Mucosa of rectum (tissue), 2 donors: ENCODE data around the gene SHC2.
"Not testable (repeated sequence)": the region's sequence is repeated elsewhere in the genome, so short reads cannot be mapped to it uniquely, and the experiment has no call there.

Experiments
- H3K27ac ChIP-seq, 2 donors: one replicate each; pipeline ENCODE4 v1.7.0; 2013; ENCODE audit warnings: inconsistent platforms in 2 of 2, low read depth in 2 of 2, low read length in 2 of 2
- H3K27me3 ChIP-seq, 2 donors: one replicate each; pipeline ENCODE4 v1.7.0; 2013; ENCODE audit warnings: low read length in 2 of 2; ENCODE audit not compliant: control insufficient read depth in 2 of 2, insufficient read depth in 2 of 2
- H3K36me3 ChIP-seq, 2 donors: one replicate each; pipeline ENCODE4 v1.7.0; 2013; ENCODE audit warnings: low read length in 2 of 2; ENCODE audit not compliant: control insufficient read depth in 2 of 2, insufficient read depth in 2 of 2
- H3K4me1 ChIP-seq, 2 donors: one replicate each; pipeline ENCODE4 v1.7.0; 2013; ENCODE audit warnings: low read length in 2 of 2, mild to moderate bottlenecking in 1 of 2; ENCODE audit not compliant: control insufficient read depth in 2 of 2, insufficient read depth in 2 of 2
- H3K4me3 ChIP-seq, 2 donors: one replicate each; pipeline ENCODE4 v1.7.0; 2013; ENCODE audit warnings: low read length in 2 of 2
- H3K9ac ChIP-seq, 2 donors: one replicate each; pipeline ENCODE4 v1.7.0; 2013; ENCODE audit warnings: low read length in 2 of 2, low read depth in 1 of 2, mild to moderate bottlenecking in 1 of 2
- H3K9me3 ChIP-seq, 2 donors: one replicate each; pipeline ENCODE4 v1.7.0; 2013; ENCODE audit warnings: low read length in 2 of 2; ENCODE audit not compliant: control insufficient read depth in 2 of 2
- donor health status: healthy.
- donor health status: Normal muscosa, but diverticular disease.

SHC2 gene

DNA sequence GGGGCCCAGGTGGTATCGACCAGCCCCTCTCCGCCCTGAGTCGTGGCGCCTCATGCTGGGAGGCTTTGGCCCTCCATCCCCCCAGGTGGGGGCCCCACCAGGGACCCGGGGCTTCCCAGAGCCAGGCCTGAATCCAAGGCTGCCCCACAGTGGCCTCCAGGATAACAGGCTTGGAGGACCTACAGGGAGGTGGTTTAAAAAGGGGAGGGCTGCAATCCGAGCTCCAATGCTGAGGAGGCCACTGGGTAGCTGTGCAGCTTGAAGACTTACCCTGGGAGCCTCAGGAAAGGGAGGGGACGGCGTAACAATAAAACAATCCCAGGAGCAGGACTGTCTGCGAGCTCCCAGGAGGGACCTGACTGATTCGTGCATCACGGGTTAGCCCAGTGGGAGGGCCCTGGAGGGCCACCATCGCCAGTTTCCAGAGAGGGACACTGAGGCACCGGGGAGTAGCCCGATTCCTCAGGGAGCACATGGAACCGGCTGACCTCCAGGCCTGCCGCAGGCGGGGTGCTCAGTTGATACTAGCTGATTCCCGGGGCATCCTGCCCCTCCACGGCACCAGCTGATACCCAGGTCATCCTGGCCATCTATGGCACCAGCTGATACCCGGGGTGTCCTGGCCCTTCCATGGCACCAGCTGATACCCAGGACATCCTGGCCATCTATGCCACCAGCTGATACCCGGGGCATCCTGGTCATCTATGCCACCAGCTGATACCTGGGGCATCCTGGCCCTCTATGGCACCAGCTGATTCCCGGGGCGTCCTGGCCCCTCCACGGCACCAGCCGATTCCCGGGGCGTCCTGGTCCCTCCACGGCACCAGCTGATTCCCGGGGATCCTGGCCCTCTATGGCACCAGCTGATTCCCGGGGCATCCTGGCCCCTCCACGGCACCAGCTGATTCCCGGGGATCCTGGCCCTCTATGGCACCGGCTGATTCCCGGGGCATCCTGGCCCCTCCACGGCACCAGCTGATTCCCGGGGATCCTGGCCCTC is 48.2 kb downstream of the SHC2 start:
- H3K27ac ChIP-seq = no peak overlapping the region
- no peak overlapping the region for H3K9ac ChIP-seq
- H3K4me3 ChIP-seq = no peak overlapping the region
- peaks cover 0 to 4% of the 10 kb centered on the region in 2 donors for H3K4me1 ChIP-seq
- peaks cover 10 to 23% of the 10 kb centered on the region in 2 donors for H3K27me3 ChIP-seq
- no peaks in the 10 kb centered on the region for H3K9me3 ChIP-seq
- no peaks in the 10 kb centered on the region for H3K36me3 ChIP-seq

GRCh38 chr19:411723-412355 is 49.0 kb downstream of the SHC2 start:
- Histone ChIP-seq H3K27me3 (peaks cover 10 to 23% of the 10 kb centered on the region in 2 donors), H3K4me3 (no peak overlapping the region), H3K9me3 (no peaks in the 10 kb centered on the region), H3K4me1 (peaks cover 0 to 4% of the 10 kb centered on the region in 2 donors), H3K9ac (no peak overlapping the region), H3K36me3 (no peaks in the 10 kb centered on the region), H3K27ac (no peak overlapping the region)

DNA sequence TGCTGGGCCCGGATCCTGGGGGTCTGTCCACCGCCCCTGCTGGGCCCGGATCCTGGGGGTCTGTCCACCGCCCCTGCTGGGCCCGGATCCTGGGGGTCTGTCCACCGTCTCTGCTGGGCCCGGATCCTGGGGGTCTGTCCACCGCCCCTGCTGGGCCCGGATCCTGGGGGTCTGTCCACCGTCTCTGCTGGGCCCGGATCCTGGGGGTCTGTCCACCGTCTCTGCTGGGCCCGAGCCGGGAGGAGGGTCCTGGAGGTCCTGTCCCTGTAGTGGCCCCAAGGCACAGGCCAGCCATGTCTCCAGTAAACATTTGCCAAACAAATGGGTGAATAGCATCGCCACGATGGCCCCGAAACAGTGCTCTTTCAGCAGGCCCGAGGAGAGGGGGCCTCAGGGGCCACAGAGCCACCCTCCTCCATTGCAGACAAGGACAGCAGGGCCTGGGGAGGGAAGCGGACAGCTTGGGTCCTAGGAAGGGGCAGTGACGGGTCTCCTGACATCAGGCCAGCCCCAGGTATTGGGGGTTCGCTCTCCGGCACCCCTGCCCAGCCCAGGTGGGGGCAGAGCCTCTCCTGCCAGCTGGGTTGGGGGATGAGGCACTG is 49.6 kb downstream of the SHC2 start:
- H3K27me3 ChIP-seq = peaks cover 11 to 27% of the 10 kb centered on the region in 2 donors
- not testable (repeated sequence) for H3K9me3 ChIP-seq, H3K4me3 ChIP-seq, H3K4me1 ChIP-seq, H3K9ac ChIP-seq, H3K27ac ChIP-seq, H3K36me3 ChIP-seq

GRCh38 chr19:410243-410781 is 50.5 kb downstream of the SHC2 start:
- H3K27me3 ChIP-seq = peaks cover 13 to 33% of the 10 kb centered on the region in 2 donors
- H3K4me1 ChIP-seq = peaks cover 0 to 11% of the 10 kb centered on the region in 2 donors
- H3K36me3 ChIP-seq = no peaks in the 10 kb centered on the region
- H3K4me3 ChIP-seq = no peak overlapping the region
- H3K27ac ChIP-seq = no peak overlapping the region
- H3K9me3 ChIP-seq = no peaks in the 10 kb centered on the region
- H3K9ac ChIP-seq = no peak overlapping the region

- no peaks in the 10 kb centered on the region for H3K9me3 ChIP-seq
- H3K27ac ChIP-seq = no peak overlapping the region
- H3K9ac ChIP-seq = no peak overlapping the region
- peaks cover 2 to 11% of the 10 kb centered on the region in 2 donors for H3K4me1 ChIP-seq
- peak overlapping the region; percentile 10 to 44 for H3K4me3 ChIP-seq
- H3K36me3 ChIP-seq = no peaks in the 10 kb centered on the region
- peaks cover 13 to 33% of the 10 kb centered on the region in 2 donors for H3K27me3 ChIP-seq
Measured at GRCh38 chr19:409516-410242, 51.2 kb downstream of the SHC2 start.

DNA sequence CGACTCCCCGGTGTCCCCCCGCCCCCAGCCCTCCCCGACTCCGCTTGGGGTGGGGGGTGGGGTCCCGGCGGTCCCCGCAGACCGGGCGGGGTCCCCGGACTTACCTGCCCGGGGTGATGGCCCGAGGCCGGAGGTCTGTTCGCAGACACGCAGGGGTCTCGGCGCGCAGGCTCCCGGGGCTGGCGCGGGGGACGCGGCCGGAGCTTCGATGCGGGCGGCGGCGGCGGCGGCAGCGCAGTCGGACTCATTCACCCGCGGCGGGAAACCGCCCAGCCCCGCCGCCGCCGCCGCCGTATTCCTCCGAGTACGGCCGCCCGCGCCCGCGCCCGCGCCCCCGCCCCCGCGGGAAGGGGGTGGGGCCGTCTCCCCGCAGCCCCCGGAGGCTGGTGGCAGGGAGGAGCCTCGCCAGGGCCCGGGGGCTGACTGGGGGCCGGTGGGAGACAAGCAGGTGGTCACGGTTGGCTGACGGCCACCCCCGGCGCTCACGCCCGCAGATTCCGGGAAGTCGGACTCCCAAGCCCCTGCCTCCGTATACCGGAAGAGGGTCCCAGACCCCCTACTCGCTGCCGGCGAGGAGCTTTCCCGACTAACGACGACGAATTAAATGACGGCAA is 51.8 kb downstream of the SHC2 start, which contains the start of gene C2CD4C:
Gene C2CD4C, minus strand, starts transcription at position 246 of the 614 bp plus-strand sequence. CDS start 786 bp downstream, outside the sequence.
- Histone ChIP-seq H3K27me3 (peaks cover 13 to 33% of the 10 kb centered on the region in 2 donors), H3K4me3 (peak within 1 kb of the TSS; percentile 10 to 44), H3K4me1 (peaks cover 2 to 11% of the 10 kb centered on the region in 2 donors)

DNA sequence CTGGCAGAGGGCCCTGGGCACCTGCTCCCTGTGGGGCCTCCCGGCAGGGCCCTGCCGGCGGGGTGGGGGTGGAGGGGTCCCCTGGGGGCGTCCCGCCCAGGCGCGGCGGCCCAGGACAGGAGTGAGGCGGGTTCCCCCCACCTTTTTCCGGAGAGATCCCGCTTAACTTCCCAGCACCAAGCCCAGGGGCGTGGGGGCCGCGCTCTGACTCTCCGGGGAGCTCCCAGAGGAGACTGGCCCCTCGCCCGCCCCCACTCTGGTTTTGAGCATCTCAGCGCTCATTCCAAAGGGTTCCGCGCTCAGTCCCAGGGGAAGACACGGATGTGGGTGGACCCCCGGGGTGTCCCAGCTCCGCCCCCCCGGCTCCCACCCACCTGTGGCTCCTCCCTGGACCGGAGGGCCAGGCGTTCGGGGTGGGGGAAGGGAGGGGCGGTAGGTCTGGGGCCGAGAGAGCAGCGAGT is 52.4 kb downstream of the SHC2 start:
- Histone ChIP-seq H3K36me3 (no peaks in the 10 kb centered on the region), H3K9me3 (no peaks in the 10 kb centered on the region), H3K27me3 (peaks cover 15 to 32% of the 10 kb centered on the region in 2 donors), H3K4me3 (no peak overlapping the region), H3K9ac (no peak overlapping the region), H3K4me1 (peaks cover 2 to 11% of the 10 kb centered on the region in 2 donors), H3K27ac (no peak overlapping the region)

More for the DNA sequence above, 51.8 kb downstream of the SHC2 start, which contains the start of gene C2CD4C:
- H3K9ac ChIP-seq = no peak within 1 kb of the TSS
- H3K36me3 ChIP-seq = no peaks in the 10 kb centered on the region
- no peak within 1 kb of the TSS for H3K27ac ChIP-seq
- no peaks in the 10 kb centered on the region for H3K9me3 ChIP-seq

DNA sequence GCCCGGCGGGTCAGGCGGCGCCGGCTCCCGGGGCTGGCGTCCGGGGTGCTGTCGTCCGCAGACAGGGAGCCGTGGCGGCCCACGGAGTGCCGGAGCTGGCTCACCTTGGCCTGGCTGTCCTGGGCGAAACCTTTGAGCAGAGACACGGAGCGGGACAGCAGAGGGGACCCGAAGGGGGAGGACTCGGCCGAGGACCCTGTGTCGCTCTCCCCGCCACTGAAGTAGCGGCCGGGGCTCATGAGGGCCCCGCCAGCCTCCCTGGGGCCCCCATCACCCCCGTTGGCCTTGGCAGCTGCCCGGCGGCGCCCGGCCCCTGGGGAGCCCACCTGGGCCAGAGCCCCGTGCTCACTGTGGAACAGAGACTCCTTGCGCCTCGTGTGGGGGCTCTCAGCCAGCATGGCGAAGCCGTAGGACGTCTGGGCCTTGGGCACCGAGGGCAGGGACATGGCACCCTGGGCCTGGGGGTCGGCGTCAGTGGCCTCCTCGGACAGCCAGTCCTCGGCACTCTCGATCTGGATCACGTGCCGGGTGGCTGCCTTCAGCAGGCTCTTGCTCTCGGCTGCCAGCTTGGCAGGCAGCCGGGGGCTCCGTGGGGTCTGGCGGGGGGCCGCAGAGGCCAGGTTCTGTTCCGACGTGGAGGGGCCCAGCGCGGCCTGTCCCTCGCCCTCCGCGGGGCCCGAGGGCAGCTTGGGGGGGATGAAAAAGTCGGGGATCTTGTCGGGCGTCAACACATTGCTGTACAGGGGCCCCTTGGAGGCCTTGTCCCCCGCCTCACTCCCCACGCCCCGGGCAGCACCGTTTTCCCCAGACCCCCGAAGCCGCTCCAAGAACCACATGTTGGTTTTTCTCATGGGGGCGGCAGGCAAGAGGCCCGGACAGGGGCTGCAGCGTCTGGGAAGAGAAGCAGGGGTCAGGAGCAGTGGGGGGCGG is 53.1 kb downstream of the SHC2 start:
- Histone ChIP-seq H3K36me3 (no peaks in the 10 kb centered on the region), H3K27me3 (peaks cover 19 to 39% of the 10 kb centered on the region in 2 donors), H3K4me3 (no peak overlapping the region), H3K27ac (no peak overlapping the region), H3K9me3 (no peaks in the 10 kb centered on the region), H3K9ac (no peak overlapping the region), H3K4me1 (peaks cover 2 to 11% of the 10 kb centered on the region in 2 donors)
